ENCODE data around the gene ZNF526. TPM values are rescaled to one million over a fixed set of nuclear protein-coding genes. Genes with fewer than 3 reads are reported as not detected.

ZNF526 gene
- total RNA-seq, 1 experiment from 2014 or later = 5.1 TPM

DNA sequence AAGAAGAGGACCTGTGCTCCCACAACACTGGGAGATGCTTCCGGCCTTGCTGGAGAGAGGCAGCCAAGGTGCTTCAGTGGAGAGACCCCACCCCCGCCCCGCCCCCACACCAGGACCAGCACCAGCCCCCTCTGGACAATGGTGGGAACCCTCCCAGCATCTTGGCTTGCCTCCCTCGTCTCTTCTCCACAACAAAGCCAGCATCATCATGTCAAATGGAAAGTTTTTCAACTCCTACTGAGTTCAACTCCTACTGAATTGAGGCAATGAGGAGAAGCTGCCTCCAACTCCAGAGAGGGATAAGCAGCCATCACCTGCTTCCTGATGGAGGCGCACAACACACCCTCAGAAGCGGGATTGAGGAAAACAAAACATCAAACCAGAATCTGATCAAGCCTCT lies 15.4 kb upstream of the ZNF526 start:
- H3K9me3 ChIP-seq (ENCODE audit: low read length) = no peaks in the 10 kb centered on the region
- ATAC-seq (no peak), DNase-seq (no peak)
- H3K27me3 ChIP-seq (ENCODE audit: low read length) = no peaks in the 10 kb centered on the region
- intact Hi-C loops (cut with micrococcal nuclease) = no loop called here
- H3K36me3 ChIP-seq (ENCODE audit: low read depth, low read length) = peaks cover 24% of the 10 kb centered on the region
- peaks cover 28% of the 10 kb centered on the region for H3K4me1 ChIP-seq (ENCODE audit: insufficient read depth, low read length)
- peaks cover 62% of the 10 kb centered on the region for H3K79me2 ChIP-seq (ENCODE audit: low read length)
- no TSS peak for BruUV-seq (replicated peaks)
- H3K4me2 ChIP-seq (ENCODE audit: low read length) = no peak overlapping the region
- POLR2A ChIA-PET (ENCODE audit: unreplicated experiment) = no interaction called here
- no peak overlapping the region for H3K9ac ChIP-seq (ENCODE audit: low read length)
- H3K27ac ChIP-seq (ENCODE audit: low read length) = no peak overlapping the region
- H3K9me2 ChIP-seq (replicated peaks; ENCODE audit: low read length) = no peaks in the 10 kb centered on the region
- CTCF ChIA-PET = no interaction called here
- no peak for TF ChIP-seq EZH2 (IDR thresholded peaks at IDR 0.05; ENCODE audit: low read length, unreplicated experiment)
- TF ChIP-seq, protein P1, sequence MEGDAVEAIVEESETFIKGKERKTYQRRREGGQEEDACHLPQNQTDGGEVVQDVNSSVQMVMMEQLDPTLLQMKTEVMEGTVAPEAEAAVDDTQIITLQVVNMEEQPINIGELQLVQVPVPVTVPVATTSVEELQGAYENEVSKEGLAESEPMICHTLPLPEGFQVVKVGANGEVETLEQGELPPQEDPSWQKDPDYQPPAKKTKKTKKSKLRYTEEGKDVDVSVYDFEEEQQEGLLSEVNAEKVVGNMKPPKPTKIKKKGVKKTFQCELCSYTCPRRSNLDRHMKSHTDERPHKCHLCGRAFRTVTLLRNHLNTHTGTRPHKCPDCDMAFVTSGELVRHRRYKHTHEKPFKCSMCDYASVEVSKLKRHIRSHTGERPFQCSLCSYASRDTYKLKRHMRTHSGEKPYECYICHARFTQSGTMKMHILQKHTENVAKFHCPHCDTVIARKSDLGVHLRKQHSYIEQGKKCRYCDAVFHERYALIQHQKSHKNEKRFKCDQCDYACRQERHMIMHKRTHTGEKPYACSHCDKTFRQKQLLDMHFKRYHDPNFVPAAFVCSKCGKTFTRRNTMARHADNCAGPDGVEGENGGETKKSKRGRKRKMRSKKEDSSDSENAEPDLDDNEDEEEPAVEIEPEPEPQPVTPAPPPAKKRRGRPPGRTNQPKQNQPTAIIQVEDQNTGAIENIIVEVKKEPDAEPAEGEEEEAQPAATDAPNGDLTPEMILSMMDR (conservative IDR thresholded peaks at IDR 0.05; ENCODE audit: low read depth, low read length) = no peak
- TF ChIP-seq EZH2phosphoT487 (IDR thresholded peaks at IDR 0.05; ENCODE audit: borderline replicate concordance, low read length) = no peak
- H2AFZ ChIP-seq (ENCODE audit: low read length) = no peak overlapping the region
- no peak overlapping the region for H3K4me3 ChIP-seq (ENCODE audit: low read length)
- H4K20me1 ChIP-seq (ENCODE audit: low read length) = no peaks in the 10 kb centered on the region
- no peaks in the 10 kb centered on the region for H3F3A ChIP-seq (ENCODE audit: low read length, unreplicated experiment)

DNA sequence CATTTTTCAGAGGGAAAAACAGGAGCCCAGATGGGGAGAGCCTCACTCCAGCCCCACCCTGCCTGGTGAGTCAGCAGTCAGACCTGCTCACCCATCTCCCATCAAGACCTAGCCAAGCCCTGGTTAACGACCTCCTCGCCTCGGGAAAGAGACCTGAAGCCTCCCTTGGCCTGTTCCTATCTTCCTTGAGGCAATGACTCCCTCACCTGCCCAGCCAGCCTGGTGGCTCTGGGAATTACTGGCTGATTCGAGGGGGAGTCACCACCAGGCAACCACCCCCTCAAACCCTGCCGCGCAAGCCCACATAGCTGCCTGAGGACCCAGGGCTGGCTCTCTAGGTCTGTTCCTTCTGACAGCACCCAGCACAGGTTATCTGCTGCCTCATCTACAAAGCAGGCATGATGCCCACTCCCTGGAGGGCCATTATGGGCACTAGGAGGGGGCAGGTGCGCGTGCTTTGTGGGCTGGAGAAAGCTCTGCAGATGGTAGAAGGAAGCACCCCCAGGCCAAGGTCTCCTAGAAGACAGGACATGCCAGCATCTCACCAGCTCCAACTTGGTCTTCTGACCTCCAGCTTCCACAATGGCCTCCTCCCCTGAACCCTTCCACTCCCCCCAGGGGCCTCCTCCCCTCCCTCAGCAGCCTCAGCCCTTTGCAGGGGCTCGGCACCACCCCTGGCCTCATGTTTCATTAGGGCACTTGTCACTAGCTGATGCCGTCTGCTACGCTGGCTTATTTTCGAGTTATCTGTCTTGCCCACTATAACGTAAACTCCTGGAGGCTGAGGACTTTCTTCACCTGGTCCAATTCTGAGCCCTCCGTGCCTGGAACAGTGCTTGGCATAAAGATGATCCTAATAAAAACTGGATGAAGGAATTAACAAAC lies 13.0 kb upstream of the ZNF526 start:
- peaks cover 63% of the 10 kb centered on the region for H3K79me2 ChIP-seq (ENCODE audit: low read length)
- no peaks in the 10 kb centered on the region for H3K9me2 ChIP-seq (replicated peaks; ENCODE audit: low read length)
- DNase-seq (peak; percentile 88), ATAC-seq (peak; percentile 90)
- no peak overlapping the region for H2AFZ ChIP-seq (ENCODE audit: low read length)
- H3F3A ChIP-seq (ENCODE audit: low read length, unreplicated experiment) = no peaks in the 10 kb centered on the region
- peaks cover 24% of the 10 kb centered on the region for H3K36me3 ChIP-seq (ENCODE audit: low read depth, low read length)
- ChIA-PET CTCF (no interaction called here), POLR2A (ENCODE audit: unreplicated experiment) (no interaction called here)
- H3K9ac ChIP-seq (ENCODE audit: low read length) = peak overlapping the region; percentile 65
- H3K9me3 ChIP-seq (ENCODE audit: low read length) = no peaks in the 10 kb centered on the region
- H3K4me2 ChIP-seq (ENCODE audit: low read length) = peak overlapping the region; percentile 83
- H3K4me1 ChIP-seq (ENCODE audit: insufficient read depth, low read length) = peaks cover 28% of the 10 kb centered on the region
- H3K27me3 ChIP-seq (ENCODE audit: low read length) = no peaks in the 10 kb centered on the region
- intact Hi-C loops (cut with micrococcal nuclease) = no loop called here
- TF ChIP-seq EZH2phosphoT487 (IDR thresholded peaks at IDR 0.05; ENCODE audit: borderline replicate concordance, low read length) = no peak
- TF ChIP-seq, protein P1 (conservative IDR thresholded peaks at IDR 0.05; ENCODE audit: low read depth, low read length) = no peak
- no peak for TF ChIP-seq EZH2 (IDR thresholded peaks at IDR 0.05; ENCODE audit: low read length, unreplicated experiment)
- no TSS peak for BruUV-seq (replicated peaks)
- H4K20me1 ChIP-seq (ENCODE audit: low read length) = no peaks in the 10 kb centered on the region
- H3K4me3 ChIP-seq (ENCODE audit: low read length) = no peak overlapping the region; the same call in 1 of the 2 replicates
- peak overlapping the region; percentile 95 for H3K27ac ChIP-seq (ENCODE audit: low read length)

DNA sequence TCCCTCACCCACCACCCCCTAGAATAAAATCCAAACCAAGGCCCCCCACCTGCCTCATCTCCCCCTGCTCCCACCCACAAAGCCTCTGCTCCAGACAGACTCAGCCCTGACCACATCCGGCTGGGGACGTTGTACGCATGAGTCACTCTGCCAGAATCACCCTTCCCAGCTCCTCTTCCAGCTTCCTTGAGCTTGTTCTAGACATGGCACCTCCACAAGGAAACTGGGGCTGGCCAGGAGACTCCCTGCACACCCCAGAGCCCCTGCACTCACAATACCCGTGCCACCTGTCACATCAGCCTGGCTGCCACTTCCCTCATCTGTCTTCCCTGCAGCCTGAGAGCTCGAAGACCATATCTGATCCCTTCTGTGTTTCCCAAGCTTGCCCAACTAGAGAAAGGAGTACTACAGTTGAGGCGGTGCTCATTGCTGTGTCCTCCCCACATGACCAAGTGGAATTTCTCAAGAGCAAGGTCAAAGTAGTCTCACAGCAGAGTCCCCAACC lies 12.3 kb upstream of the ZNF526 start:
- H3K4me2 ChIP-seq (ENCODE audit: low read length) = peak overlapping the region; percentile 83
- H2AFZ ChIP-seq (ENCODE audit: low read length) = no peak overlapping the region
- H3F3A ChIP-seq (ENCODE audit: low read length, unreplicated experiment) = no peaks in the 10 kb centered on the region
- intact Hi-C loops (cut with micrococcal nuclease) = no loop called here
- ATAC-seq (peak; percentile 85), DNase-seq (peak; percentile 69)
- H3K4me1 ChIP-seq (ENCODE audit: insufficient read depth, low read length) = peaks cover 28% of the 10 kb centered on the region
- H4K20me1 ChIP-seq (ENCODE audit: low read length) = no peaks in the 10 kb centered on the region
- no peak overlapping the region for H3K4me3 ChIP-seq (ENCODE audit: low read length)
- TF ChIP-seq EZH2phosphoT487 (IDR thresholded peaks at IDR 0.05; ENCODE audit: borderline replicate concordance, low read length) (no peak), EZH2 (IDR thresholded peaks at IDR 0.05; ENCODE audit: low read length, unreplicated experiment) (no peak)
- ChIA-PET CTCF (no interaction called here), POLR2A (ENCODE audit: unreplicated experiment) (no interaction called here)
- H3K9me3 ChIP-seq (ENCODE audit: low read length) = no peaks in the 10 kb centered on the region
- peaks cover 63% of the 10 kb centered on the region for H3K79me2 ChIP-seq (ENCODE audit: low read length)
- H3K9ac ChIP-seq (ENCODE audit: low read length) = peak overlapping the region; percentile 65
- peak overlapping the region; percentile 95 for H3K27ac ChIP-seq (ENCODE audit: low read length)
- peaks cover 24% of the 10 kb centered on the region for H3K36me3 ChIP-seq (ENCODE audit: low read depth, low read length)
- BruUV-seq (replicated peaks) = no TSS peak
- H3K9me2 ChIP-seq (replicated peaks; ENCODE audit: low read length) = no peaks in the 10 kb centered on the region
- no peaks in the 10 kb centered on the region for H3K27me3 ChIP-seq (ENCODE audit: low read length)
